Activated T-helper 1 cell treated with anti-CD3 and anti-CD28 coated beads, Interleukin-2, amount 50 U/mL, for 16 hours (primary cell): ENCODE measurements around the gene SEMA4B.

Source experiments
- DNase-seq, 2 donors: peaks; one replicate each; pipeline ENCODE4 v3.0.0-alpha.2; 2020; ENCODE audit warnings: low read depth in 1 of 2, low spot score in 1 of 2

The SEMA4B gene

GRCh38 chr15:90205050-90205848, 4.1 kb downstream of the SEMA4B start:
- DNase-seq, result no peak

- DNase-seq, result no peak
These were observed 4.8 kb downstream of the SEMA4B start for GRCh38 chr15:90205886-90206285.

GRCh38 chr15:90207252-90207651, 6.1 kb downstream of the SEMA4B start:
- no peak for DNase-seq

GRCh38 chr15:90208356-90208755, 7.2 kb downstream of the SEMA4B start:
- DNase-seq, result no peak

- no peak for DNase-seq
These were observed 8.5 kb downstream of the SEMA4B start for GRCh38 chr15:90209591-90209990.

GRCh38 chr15:90210593-90210992, 9.5 kb downstream of the SEMA4B start:
- no peak for DNase-seq

- DNase-seq, result no peak
These were observed 9.9 kb downstream of the SEMA4B start for GRCh38 chr15:90211009-90211408.

- no peak for DNase-seq
These were observed 10.5 kb downstream of the SEMA4B start for GRCh38 chr15:90211440-90212143.

- no peak for DNase-seq
These were observed 11.3 kb downstream of the SEMA4B start for GRCh38 chr15:90212221-90213098.

GRCh38 chr15:90213122-90213817, 12.1 kb downstream of the SEMA4B start:
- no peak for DNase-seq

- DNase-seq, result no peak
These were observed 12.7 kb downstream of the SEMA4B start for GRCh38 chr15:90213818-90214204.

- DNase-seq, result no peak
These were observed 13.5 kb downstream of the SEMA4B start for GRCh38 chr15:90214553-90215196.

- no peak for DNase-seq
These were observed 16.7 kb downstream of the SEMA4B start for GRCh38 chr15:90217671-90218394.

- no peak for DNase-seq
These were observed 18.5 kb downstream of the SEMA4B start for GRCh38 chr15:90219421-90220141.

- no peak for DNase-seq
These were observed 20.2 kb downstream of the SEMA4B start for GRCh38 chr15:90221246-90221900.

GRCh38 chr15:90222547-90222946, 21.4 kb downstream of the SEMA4B start:
- DNase-seq, result no peak

- no peak for DNase-seq
These were observed 22.5 kb downstream of the SEMA4B start for GRCh38 chr15:90223441-90224165.

- no peak for DNase-seq
These were observed 23.9 kb downstream of the SEMA4B start for GRCh38 chr15:90225047-90225446.
